Endometrial microvascular endothelial cells (primary cell): ENCODE measurements around the gene RCOR1. TPM values are rescaled to one million over a fixed set of nuclear protein-coding genes. Genes with fewer than 3 reads are reported as not detected.

Source experiments
- in situ Hi-C: cut with HindIII; loops from 2 replicates; pipeline ENCODE4 v1.10.0; 2017; ENCODE audit warnings: low sequenced_read_pairs, low pct_unique_long_range_greater_than_20kb; ENCODE audit errors: inconsistent ontology term
- total RNA-seq: library from RNA; depleted of rRNA; stranded (reverse); fragments of >200 nt; gene quantifications from one replicate; pipeline ENCODE4 v1.2.3, GENCODE V29; 2015; ENCODE audit errors: inconsistent ontology term

RCOR1 gene
- total RNA-seq, 1 donor from 2014 or later: 16.4 TPM

DNA sequence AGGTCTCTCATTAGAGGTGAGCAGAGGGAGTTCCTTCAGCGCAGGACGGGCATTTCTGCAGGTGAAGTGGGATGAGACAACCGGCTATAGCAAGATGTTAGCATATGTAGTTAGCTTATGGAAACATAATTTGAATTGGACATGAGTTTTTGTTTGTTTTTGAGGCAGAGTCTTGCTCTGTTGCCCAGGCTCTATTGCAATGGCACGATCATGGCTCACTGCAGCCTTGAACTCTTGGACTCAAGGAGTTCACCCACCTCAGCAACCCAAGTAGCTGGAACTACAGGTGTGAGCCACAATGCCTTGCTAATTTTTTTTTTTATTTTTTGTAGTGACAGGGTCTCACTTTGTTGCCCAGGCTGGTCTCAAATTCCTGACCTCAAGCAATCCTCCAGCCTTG is 69.2 kb downstream of the RCOR1 start:
- in situ Hi-C loops: no loop called here

DNA sequence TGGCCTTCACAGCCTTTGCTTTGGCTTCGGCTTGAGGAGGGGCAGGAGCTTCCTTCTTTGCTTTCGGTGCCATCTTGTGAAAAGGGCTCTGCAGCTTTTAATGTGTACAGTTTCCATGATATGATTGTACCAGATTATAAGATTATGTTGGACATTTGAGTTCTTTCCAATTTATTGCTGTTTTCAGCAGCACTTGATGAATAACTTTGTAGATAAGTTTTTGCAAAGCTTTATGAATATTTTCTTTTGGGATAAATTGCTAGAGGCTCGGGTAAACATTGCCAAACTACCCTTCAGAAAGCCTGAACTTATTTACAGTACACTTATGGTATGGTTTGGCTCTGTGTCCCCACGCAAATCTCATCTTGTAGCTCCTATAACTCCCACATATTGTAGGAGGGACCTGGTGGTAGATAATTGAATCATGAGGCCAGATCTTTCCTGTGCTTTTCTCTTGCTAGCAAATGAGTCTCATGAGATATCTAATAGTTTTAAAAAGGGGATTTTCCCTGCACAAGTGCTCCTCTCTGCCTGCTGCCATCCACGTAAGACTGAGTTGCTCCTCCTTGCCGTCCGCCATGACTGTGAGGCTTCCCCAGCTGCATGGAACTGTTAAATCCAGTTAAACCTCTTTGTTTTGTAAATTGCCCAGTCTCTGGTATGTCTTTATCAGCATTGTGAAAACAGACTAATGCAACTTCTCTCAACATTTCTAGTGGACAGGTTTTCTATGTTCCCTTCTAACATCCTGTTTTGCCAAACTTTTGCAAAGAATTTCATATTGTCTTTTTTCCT is 70.4 kb downstream of the RCOR1 start:
- in situ Hi-C loops: no loop called here

DNA sequence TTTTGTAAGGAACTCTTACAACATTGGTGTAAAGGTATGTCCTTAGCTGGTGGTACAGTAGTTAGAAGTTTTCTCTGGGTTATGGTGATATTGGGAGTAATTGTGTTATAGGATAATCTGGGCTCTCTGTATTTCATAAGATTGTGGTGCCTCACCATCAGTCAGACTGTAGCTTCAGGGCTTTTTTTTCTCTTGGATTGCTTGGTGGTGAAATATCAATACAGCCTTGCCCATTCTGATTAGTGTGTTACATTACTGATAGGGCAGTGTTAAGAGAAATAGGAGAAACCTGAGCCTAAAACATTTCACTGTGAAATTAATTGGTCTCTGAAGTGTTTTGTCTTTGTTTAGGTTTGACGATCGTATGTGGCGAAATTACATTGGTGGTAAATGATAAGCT is 71.0 kb downstream of the RCOR1 start:
- in situ Hi-C loops: no loop called here

DNA sequence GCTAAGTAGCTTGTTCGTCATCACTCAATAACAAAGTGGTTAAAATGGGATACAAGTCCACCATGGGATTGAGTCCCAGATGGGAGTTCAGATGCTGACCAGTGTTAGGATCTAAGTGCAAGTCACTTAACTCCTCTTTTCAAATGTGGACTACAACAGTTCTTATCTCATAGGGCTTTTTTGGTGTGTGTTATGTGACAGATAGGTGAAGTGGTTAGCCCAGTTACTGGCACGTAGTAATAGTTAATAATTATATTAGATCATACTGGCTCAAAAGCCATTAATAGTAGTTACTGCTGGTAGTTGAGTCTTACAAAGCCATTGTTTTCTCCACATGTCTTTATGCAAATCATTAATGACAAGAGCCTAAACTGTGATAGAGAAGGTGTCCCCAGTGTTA is 73.2 kb downstream of the RCOR1 start:
- in situ Hi-C loops: no loop called here

DNA sequence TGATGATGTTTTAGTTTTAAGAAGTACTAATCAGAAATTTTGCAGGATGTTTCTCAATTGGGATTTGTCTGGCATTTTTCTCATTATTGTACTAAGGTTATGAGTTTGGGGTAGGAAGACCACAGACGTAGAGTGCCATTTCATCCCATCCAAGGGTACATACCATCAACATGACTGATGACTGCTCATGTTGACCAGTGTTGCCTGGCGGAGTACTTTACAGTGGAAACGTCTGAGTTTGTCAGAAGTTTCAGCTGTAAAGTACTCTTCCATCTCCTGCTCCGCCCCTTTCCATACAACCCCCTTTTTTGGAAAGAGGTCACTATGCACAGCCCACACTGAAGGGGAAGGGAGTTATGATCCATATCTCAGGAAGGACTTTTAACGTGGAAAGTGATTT is 74.2 kb downstream of the RCOR1 start:
- in situ Hi-C loops: no loop called here

DNA sequence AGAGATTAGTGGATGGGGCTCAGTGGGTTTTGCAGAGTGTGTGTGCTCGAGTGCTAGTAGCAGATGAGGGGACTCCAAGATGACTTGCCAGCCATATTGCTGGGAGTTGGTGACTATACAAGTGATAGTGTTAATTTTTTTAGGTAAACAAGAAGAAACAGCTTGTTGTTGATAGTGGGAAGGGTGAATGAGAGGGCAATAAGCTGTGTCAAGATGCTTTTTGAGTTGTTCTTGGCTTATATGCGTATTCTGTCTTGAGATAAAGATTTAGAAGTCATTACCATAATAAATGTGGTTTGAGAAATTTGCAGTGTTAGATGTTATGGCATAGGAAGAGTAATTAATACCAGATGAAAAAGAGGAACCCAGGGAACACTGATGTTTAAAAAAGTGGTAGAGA is 75.3 kb downstream of the RCOR1 start:
- in situ Hi-C loops: no loop called here

DNA sequence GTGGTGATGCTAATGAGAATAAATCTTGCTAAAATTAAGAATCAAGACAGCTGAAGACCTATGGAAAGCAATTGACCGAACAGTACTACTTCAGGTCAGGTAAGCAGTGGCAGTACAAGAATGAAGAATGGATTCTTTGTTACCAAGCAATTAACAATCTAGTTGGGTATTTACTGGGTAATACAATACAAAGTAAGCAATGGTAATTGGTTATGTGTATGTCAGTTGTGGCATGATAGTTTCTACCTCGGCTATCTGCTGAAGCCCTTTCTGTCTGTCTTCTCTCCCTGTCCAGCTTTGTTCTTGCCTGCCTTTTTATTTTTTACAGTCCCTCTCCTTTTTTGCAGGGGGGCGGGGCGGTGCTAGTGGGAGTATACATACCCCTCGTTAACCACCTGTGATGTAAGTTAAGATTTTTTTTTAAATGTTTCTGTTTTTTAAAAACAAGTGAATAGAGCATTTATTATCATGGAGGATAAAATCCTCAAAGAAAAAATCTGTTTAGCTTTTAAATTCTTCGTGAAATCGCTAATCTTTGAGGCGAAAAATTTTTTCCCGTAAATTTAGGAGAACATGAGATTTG is 75.9 kb downstream of the RCOR1 start:
- in situ Hi-C loops: no loop called here

DNA sequence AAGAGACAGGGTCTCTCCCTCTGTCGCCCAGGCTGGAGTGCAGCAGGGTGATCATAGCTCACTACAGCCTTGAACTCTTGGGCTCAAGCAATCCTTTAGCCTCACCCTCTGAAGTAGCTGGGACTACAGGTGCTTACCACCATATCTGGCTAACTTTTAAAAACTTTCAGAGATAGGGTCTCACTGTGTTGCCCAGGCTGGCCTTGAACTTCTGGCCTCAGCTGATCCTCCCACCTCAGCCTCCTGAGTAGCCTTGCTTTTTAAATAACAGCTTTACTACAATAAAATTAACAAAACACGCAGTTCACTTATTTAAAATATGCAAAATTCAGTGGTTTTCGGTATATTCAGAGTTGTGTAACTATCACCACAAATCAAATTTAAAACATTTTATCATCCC is 79.0 kb downstream of the RCOR1 start:
- in situ Hi-C loops: no loop called here

DNA sequence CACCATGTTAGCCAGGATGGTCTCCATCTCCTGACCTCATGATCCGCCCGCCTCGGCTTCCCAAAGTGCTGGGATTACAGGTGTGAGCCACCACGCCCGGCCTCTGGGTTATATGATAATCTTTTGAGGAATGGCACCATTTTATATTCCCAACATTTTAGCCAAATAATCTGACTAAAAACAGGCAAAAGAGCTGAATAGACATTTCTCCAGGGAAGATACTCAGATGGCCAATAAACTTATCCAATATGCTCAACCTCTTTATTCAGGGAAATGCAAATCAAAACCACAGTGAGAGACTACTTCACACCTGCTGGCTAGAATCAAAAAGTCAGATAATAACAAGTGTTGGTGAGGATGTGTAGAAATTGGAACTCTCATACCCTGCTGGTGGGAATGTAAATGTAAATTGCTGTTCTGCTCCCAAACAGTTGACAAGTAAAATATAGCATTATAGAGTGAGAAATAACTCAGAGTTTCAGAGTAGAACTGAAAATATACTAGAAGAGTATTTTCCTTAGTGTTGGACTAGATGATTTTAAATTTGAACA is 80.0 kb downstream of the RCOR1 start:
- in situ Hi-C loops: no loop called here

DNA sequence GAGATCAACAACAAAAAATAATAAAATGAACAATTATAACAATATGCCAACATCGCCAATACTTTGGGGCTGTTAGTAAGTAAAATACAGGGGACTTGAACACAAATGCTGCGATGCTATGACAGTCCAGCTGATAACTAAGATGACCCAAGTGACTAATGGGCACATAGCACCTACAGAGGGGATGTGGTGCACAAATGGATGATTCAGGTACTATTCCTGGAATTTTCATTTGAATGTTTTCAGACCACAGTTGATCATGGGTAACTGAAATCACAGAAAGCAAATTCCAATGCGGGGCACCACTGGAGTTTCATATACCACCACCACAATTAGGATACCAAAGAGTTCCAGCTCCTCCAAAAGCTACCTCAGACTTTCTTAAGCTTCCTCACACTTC is 82.9 kb downstream of the RCOR1 start:
- in situ Hi-C loops: no loop called here

DNA sequence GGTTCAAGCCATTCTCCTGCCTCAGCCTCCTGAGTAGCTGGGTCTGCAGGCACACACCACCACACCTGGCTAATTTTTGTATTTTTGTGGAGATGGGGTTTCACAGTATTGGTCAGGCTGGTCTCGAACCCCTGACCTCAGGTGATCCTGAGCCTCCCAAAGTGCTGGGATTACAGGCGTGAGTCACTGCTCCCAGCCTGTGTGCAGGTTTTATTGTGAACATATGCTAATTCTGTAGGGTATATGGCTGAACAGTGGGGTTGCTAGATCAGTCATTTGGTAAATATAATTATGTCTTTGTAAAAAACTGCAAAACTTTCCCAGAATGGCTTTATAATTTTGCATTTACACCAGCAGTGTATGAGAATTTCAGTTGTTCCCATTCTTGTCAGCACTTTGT is 85.9 kb downstream of the RCOR1 start:
- in situ Hi-C loops: no loop called here

DNA sequence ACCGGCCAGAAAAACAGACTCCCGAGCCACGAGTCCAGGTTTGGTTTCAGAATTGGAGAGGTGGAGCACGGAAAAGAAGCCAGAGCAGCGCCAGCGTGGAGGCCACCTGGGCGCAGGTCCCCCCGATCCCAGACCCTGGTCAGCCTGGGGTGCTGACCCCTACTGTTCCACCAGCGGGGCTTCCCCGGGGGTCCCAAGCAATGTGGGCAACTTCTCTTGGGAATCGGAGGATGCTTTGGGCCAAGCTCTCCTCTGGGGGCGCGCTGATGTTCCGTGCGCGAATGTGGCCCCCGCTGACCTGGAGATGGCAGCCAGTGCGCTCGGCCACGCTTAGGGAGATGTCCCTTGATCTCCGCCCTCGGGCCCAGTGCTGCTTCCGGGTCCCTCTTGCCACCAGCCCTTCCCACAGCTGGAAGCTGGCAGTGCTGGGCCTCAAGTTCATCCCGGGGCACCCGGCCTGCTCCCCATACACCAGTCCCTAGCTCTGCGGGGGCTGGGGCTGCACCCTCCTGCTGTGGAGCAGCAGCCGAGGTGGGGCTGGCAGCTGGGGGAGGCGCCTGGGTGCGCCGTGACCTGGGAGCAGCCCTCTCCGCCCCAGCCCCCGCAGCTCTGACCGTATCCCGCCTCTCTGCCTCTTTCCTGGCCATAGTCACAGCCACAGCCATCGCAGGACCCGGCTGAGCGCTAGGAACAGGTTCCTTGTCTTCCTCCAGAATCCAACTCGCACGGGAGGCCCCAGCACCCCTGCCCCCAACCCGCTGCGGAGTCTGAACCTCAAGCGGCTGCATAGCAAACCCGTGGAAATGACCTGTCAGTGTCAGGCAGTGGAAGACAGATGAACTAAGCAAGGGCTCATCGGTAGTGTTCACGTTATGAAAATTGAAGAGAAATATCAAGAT is 91.2 kb downstream of the RCOR1 start:
- in situ Hi-C loops: no loop called here

DNA sequence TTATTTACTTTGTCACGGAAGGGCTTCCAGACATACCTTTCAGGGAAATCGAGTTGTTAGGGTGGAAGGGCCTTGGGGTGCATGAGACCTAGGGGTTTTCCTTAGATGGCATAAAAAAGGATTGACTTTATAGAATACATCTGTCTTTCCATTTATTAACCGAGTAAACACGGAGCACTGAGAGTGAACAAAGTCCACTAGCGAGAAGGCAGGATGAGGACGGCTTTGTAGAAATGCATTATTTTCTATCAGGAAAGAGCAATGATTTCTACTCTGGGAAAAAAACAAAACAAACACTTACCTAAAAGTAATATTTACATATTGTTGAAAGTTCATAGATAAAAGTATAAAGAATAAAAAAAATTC is 91.8 kb downstream of the RCOR1 start:
- in situ Hi-C loops: no loop called here

DNA sequence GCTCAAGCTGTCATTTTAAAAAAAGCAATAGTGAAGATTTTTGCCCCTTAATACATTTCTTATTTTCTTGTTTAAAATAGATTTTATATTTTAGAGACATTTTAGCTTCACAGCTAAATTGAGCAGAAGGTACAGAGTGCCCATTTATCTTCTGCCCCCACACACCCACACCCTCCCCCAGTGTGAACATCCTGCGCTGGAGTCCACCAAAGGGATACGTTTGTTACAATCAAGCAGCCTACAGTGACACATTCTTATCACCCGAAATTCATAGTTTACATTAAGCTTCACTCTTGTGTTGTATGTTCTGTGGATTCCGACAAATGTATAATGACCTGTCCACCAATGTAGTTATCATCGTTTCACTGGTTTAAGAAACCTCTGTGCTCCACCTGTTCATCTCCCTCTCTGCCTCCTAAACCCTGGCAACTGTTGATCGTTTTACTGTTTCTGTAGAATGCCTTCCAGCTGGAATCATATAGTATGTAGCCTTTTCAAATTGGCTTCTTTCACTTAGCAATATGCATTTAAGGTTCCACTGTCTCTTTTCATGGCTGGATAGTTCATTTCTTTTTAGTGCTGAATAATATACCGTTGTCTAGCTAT is 93.8 kb downstream of the RCOR1 start:
- in situ Hi-C loops: no loop called here

DNA sequence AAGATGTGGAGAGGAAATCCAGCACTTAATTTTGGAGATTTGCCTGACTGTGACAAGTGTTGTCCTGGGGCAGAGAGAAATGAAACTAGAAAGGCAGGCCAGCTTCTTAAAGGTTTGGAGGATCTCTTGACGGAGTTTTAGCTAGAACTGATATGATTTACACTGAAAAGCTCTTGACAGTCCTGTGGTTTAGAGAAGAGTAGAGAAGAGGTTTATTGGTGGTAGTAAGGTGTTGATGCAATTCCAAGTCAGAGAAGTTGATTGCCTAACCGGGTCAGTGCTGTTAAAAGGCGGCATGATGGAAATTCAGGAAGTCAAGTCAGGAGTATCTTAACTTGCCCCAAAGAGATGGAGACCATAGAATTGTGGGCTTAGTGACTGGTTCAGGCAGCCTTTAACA is 95.8 kb downstream of the RCOR1 start:
- in situ Hi-C loops: no loop called here

DNA sequence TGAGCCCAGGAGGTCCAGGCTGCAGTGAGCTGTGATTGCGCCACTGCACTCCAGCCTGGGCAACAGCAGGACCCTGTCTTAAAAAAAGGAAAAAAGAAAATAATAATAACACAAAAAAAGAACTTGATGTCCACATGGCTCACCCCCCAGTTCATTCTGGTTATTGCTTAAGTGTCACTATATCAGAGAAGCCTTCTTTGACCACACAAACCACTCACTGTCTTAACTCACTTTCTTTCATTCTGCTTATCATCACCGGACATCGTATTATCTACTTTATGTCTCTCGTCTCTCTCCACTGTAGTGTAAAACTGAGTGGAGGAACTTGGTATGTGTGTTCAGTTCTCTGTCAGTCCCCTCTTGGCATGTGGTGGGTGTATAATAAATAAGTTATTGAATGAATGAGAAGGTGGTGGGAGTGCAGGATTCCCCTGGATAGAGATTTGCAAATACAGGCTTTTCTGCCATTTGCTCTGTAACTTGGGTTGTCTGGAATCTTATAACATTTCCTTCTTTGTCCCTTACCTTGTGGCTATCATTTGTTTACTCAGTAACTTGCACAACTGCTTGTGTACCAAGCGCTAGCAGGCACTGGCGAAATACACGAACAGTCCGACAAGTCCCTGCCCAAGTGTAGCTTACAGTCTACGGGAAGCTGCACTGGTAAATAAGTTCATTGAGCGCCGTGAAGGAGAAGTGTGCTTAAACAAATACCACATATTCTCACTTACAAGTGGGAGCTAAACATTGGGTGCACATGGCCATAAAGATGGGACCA is 98.2 kb downstream of the RCOR1 start:
- in situ Hi-C loops: no loop called here

DNA sequence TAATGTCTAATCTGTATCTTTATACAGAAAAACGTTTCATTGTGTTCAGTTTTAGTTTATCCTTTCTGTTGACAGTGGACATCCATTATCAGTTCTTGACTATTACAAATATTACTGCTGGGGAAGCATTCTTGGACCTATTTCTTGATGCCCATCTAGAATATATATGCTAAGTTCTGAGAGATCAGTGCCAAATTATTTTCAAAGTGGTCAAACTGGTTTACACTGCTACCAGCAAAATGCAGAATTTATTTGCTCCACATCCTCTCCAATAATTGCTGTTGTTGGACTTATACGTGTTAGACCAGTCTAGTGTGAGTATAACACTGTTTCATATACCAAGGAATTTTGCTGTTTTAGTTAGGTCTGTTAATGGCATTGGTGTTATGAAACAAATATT is 99.3 kb downstream of the RCOR1 start:
- in situ Hi-C loops: no loop called here

DNA sequence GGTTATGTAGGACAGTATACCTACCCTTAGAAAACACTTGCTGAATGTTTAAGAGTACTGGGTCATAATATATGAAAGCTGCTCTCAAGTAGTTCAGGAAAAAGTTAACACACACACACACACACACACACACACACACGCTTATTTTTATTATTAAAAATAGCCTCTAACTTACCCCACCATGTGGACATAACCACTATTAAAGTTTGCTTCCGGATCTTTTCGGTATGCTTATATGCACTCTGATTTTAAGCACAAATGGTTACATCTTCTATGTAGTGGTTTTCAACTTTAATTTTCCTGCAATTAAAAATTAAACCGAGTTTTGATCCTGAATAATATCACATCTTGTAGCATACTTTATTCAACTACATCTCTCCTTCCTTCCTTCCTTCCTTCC is 99.9 kb downstream of the RCOR1 start:
- in situ Hi-C loops: no loop called here
